Adrenal gland (tissue), 12 donors: ENCODE data around the gene ME2. TPM values are rescaled to one million over a fixed set of nuclear protein-coding genes. Genes with fewer than 3 reads are reported as not detected.

Experiments
- DNase-seq, 7 donors: peaks; one replicate each; pipeline ENCODE4 v3.0.0-alpha.2; 2019 to 2020
- H3K27ac ChIP-seq, 5 donors: fragments of 200-600 bp; sonication (generic) in 4 of 5; 1 replicate in 3 of 5; 2 replicates in 2 of 5; pipeline versions ENCODE4 v1.5.1 to v1.8.0; 2016 to 2020; ENCODE audit warnings: mild to moderate bottlenecking in 1 of 5
- H3K27me3 ChIP-seq: fragments of 200-600 bp; 2 replicates; pipeline ENCODE4 v1.8.0; 2021
- H3K36me3 ChIP-seq, 2 donors: fragments of 200-600 bp; replicated peaks in 1 of 2; 1 replicate in 1 of 2; 2 replicates in 1 of 2; pipeline versions ENCODE4 v1.5.1 to v1.8.0; 2018 to 2022
- H3K4me1 ChIP-seq, 2 donors: fragments of 200-600 bp; replicated peaks in 1 of 2; 1 replicate in 1 of 2; 2 replicates in 1 of 2; pipeline versions ENCODE4 v1.5.1 to v1.8.0; 2018 to 2021
- H3K4me3 ChIP-seq, 4 donors: fragments of 200-600 bp; sonication (generic) in 3 of 4; one replicate each; pipeline ENCODE4 v1.5.1; 2016 to 2018
- H3K9me3 ChIP-seq, 3 donors: fragments of 200-600 bp; sonication (generic) in 1 of 3; replicated peaks in 1 of 3; 1 replicate in 2 of 3; 2 replicates in 1 of 3; pipeline versions ENCODE4 v1.5.1 to v1.8.0; 2016 to 2021
- POLR2A ChIP-seq, 2 donors: fragments of 450-650 bp; IDR thresholded peaks; one replicate each; pipeline ENCODE4 v1.6.1; 2017; ENCODE audit warnings: antibody characterized with exemption in 2 of 2, mild to moderate bottlenecking in 2 of 2, moderate library complexity in 1 of 2
- WGBS, 4 donors: extraction: QIAGEN DNeasy Blood & Tissue Kit in 2 of 4; methylation state at CpG; one replicate each; pipeline versions ENCODE4 v1.1.5 to v1.1.7; 2013 to 2017; 5-methylcytosine and 5-hydroxymethylcytosine counted together
- intact Hi-C, 2 donors: fragments of 100-400 bp; cut with DNase I; formaldehyde crosslinking; loops; one replicate each; pipeline versions ENCODE4 v1.14.1 to v1.15.0; 2022 to 2023
- polyA plus RNA-seq, 3 donors: library from polyadenylated mRNA; stranded (reverse); fragments of 200-250 nt in 2 of 3; fragments of 350-450 nt in 1 of 3; fragmentation: Illumina TruSeq in 1 of 3; extraction: RNeasy Lipid Tissue Mini Kit (QIAGEN cat#74804) in 1 of 3; gene quantifications; one replicate each; pipeline ENCODE4 v1.2.3, GENCODE V29; 2013 to 2014
- total RNA-seq, 9 donors: library from RNA; depleted of rRNA in 4 of 9; stranded (reverse); fragments of >200 nt in 4 of 9; fragments of 120-200 nt in 1 of 9; fragmentation: NEBNext Ultra II Directional in 1 of 9; extraction: Animal tissue kit (Norgen Biotek cat#: 25700) in 1 of 9; gene quantifications; one replicate each; pipeline versions ENCODE4 v1.1.0 to v1.2.4, GENCODE V29; 2013 to 2023
- TF ChIP-seq, protein P1 (sequence below), 6 experiments: fragments of 450-650 bp in 4 of 6; fragments of 200-600 bp in 2 of 6; sonication (generic) in 1 of 6; IDR thresholded peaks; 1 replicate in 5 of 6; 2 replicates in 1 of 6; pipeline versions ENCODE4 v1.5.1 to v1.8.0; 2016 to 2021; ENCODE audit warnings: antibody characterized with exemption in 6 of 6, mild to moderate bottlenecking in 2 of 6, moderate library complexity in 1 of 6
- donor health status: healthy with polysubstance abuse.
- donor health status: Bipolar disorder and iron deficiency.
- donor health status: DM: yes; HTN: yes; CAD: no.
- donor health status: DM: no; HTN: no; CAD: no.
- donor health status: DM: no; HTN: no; CAD: no.
- donor health status: DM: yes; HTN: yes; CAD: no.

Gene ME2
- total and polyA plus RNA-seq, 12 donors = 17.9 to 133 (median 60.4) TPM

DNA sequence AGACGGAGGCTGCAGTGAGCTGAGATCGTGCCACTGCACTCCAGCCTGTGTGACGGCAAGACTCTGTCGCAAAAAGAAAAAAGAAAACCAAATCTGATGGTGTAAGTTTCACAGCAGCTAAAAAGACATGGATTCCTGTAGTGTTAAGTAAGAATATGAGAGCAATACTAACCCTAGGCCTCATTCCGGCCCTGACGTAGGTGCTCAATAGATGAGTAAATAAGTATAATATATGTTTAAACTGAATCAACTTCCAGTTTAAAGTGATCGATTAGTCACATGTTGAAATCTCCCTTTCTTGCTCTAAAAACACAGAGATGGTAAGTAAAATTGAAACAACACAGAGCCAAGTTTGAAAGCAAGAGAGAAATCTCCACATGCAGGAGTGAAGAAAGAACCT, 8.0 kb downstream of the ME2 start:
- H3K9me3 ChIP-seq = no peaks in the 10 kb centered on the region
- TF ChIP-seq POLR2A (IDR thresholded peaks at IDR 0.05) = no peak
- TF ChIP-seq, protein P1, sequence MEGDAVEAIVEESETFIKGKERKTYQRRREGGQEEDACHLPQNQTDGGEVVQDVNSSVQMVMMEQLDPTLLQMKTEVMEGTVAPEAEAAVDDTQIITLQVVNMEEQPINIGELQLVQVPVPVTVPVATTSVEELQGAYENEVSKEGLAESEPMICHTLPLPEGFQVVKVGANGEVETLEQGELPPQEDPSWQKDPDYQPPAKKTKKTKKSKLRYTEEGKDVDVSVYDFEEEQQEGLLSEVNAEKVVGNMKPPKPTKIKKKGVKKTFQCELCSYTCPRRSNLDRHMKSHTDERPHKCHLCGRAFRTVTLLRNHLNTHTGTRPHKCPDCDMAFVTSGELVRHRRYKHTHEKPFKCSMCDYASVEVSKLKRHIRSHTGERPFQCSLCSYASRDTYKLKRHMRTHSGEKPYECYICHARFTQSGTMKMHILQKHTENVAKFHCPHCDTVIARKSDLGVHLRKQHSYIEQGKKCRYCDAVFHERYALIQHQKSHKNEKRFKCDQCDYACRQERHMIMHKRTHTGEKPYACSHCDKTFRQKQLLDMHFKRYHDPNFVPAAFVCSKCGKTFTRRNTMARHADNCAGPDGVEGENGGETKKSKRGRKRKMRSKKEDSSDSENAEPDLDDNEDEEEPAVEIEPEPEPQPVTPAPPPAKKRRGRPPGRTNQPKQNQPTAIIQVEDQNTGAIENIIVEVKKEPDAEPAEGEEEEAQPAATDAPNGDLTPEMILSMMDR (IDR thresholded peaks at IDR 0.05) = no peak
- no peak for DNase-seq
- intact Hi-C loops = no loop called here
- H3K4me3 ChIP-seq = no peak overlapping the region
- H3K27ac ChIP-seq = no peak overlapping the region
- no peaks in the 10 kb centered on the region for H3K36me3 ChIP-seq
- 93 to 97% (median 96%) methylated on average over 7 of the region's 7 CpGs for WGBS, 4 donors
- H3K4me1 ChIP-seq = no peaks in the 10 kb centered on the region
- no peaks in the 10 kb centered on the region for H3K27me3 ChIP-seq

DNA sequence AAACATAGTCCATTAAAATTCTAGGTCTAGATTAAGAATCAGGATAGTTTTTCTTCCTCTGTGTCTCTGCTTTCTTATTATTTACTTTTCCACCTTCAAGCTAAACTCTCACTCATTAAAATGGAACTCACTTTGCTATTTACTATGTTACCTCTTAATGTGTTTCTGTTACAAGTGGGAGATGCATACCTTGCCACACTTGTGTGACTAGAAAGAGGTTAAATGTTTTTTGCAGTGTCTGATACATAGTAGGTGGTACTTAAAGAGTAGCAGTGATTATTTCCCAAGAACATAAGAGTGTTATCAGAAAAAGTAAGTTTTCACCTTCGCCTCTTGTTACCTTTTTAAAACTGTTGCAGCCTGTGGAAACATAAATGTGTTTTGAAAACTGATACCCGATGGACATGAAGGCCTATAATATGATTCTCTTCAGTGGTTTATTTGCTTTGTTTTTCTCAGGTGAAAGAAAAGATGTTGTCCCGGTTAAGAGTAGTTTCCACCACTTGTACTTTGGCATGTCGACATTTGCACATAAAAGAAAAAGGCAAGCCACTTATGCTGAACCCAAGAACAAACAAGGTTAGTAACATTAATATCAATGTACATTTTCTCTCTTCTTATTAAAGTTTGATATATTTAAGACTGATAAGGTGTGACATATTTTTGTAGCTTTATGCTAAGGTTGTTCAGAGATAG, 16.6 kb downstream of the ME2 start:
- Histone ChIP-seq H3K4me1 (no peaks in the 10 kb centered on the region), H3K36me3 (peaks cover 0 to 5% of the 10 kb centered on the region in 2 donors), H3K9me3 (no peaks in the 10 kb centered on the region), H3K27me3 (no peaks in the 10 kb centered on the region), H3K27ac (no peak overlapping the region), H3K4me3 (no peak overlapping the region)
- 92 to 95% (median 93%) methylated on average over 4 of the region's 4 CpGs for WGBS, 4 donors
- intact Hi-C loops = no loop called here
- DNase-seq = no peak
- no peak for TF ChIP-seq POLR2A (IDR thresholded peaks at IDR 0.05)
- TF ChIP-seq, protein P1 (IDR thresholded peaks at IDR 0.05) = no peak

DNA sequence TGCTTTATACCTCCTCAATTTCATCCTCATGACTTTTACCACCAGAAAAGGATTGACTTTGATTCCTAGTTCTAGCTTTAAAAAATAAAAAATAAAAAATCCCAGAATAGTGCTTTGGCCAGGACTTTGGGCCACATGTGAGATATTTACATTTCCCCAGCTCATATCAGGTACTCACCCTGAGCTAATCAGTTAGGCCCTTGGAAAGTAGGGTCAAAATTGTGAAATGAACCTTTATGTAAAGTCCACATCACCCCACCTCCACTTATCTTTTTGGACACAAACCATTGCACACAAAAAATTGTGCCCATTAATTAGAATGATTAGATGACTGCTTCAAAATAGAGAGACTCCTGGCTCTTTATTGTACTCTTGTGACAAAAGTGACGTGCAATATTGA, 17.2 kb downstream of the ME2 start:
- no peak overlapping the region for H3K27ac ChIP-seq
- H3K27me3 ChIP-seq = no peaks in the 10 kb centered on the region
- peaks cover 0 to 5% of the 10 kb centered on the region in 2 donors for H3K36me3 ChIP-seq
- whole genome bisulfite sequencing, 4 donors = 92 to 98% (median 97%) methylated on average over 1 of the region's 1 CpG
- no peak for DNase-seq
- TF ChIP-seq, protein P1 (IDR thresholded peaks at IDR 0.05) = no peak
- no peak for TF ChIP-seq POLR2A (IDR thresholded peaks at IDR 0.05)
- no peaks in the 10 kb centered on the region for H3K9me3 ChIP-seq
- no peak overlapping the region for H3K4me3 ChIP-seq
- intact Hi-C loops = no loop called here
- H3K4me1 ChIP-seq = no peaks in the 10 kb centered on the region

DNA sequence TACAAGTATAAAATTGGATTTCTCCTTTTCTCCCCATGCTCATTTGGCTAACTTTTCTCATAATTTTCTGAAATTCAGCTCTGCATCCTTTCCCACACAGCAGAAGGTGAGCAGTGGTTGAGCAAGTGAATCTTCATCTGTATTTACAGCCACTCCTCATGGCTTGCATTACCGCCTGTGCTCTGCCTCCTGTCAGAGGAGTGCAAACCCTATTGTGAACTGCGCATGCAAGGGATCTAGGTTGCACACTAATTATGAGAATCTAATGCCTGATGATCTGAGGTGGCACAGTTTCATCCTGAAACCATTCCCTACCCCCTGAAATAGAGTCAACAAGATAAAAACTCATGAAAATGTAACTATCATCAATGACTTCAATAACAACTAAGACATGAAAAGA, 20.0 kb downstream of the ME2 start:
- Histone ChIP-seq H3K4me1 (no peaks in the 10 kb centered on the region), H3K27ac (no peak overlapping the region), H3K27me3 (no peaks in the 10 kb centered on the region), H3K9me3 (no peaks in the 10 kb centered on the region), H3K4me3 (no peak overlapping the region), H3K36me3 (peaks cover 0 to 5% of the 10 kb centered on the region in 2 donors)
- intact Hi-C loops = no loop called here
- WGBS, 4 donors = 93 to 100% (median 98%) methylated on average over 2 of the region's 2 CpGs
- DNase-seq = no peak
- TF ChIP-seq, protein P1 (IDR thresholded peaks at IDR 0.05) = no peak
- no peak for TF ChIP-seq POLR2A (IDR thresholded peaks at IDR 0.05)
